Loucy (cell line): ENCODE results near the gene RCC1.

Experiments
- EZH2phosphoT487 ChIP-seq: fragments of 200-600 bp; IDR thresholded peaks from 2 replicates; pipeline ENCODE4 v1.6.1; 2018; ENCODE audit warnings: antibody characterized with exemption, mild to moderate bottlenecking, moderate library complexity, borderline replicate concordance
- TF ChIP-seq, protein P1 (sequence below): fragments of 200-600 bp; sonication (generic); conservative IDR thresholded peaks from 2 replicates; pipeline ENCODE4 v1.5.1; 2014; ENCODE audit warnings: mild to moderate bottlenecking, antibody characterized with exemption, low read length

DNA sequence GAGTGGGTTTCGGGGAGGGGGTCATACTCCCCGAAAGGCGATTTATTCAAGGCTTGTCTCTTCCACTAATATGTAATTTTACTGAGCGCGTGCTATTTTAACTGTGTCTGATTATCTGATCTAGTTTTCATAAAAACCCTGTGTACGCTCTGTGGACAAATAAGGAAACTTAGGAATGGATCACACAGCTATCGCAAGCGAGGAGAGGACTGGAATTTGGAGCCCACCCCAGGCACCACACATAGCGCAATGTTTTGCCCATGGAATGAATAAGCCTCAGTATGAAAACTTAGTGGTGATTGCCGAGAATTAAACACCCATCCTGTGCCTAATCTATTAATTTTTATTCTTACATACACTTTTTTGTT is 76.4 kb downstream of the RCC1 start:
- TF ChIP-seq, protein P1, sequence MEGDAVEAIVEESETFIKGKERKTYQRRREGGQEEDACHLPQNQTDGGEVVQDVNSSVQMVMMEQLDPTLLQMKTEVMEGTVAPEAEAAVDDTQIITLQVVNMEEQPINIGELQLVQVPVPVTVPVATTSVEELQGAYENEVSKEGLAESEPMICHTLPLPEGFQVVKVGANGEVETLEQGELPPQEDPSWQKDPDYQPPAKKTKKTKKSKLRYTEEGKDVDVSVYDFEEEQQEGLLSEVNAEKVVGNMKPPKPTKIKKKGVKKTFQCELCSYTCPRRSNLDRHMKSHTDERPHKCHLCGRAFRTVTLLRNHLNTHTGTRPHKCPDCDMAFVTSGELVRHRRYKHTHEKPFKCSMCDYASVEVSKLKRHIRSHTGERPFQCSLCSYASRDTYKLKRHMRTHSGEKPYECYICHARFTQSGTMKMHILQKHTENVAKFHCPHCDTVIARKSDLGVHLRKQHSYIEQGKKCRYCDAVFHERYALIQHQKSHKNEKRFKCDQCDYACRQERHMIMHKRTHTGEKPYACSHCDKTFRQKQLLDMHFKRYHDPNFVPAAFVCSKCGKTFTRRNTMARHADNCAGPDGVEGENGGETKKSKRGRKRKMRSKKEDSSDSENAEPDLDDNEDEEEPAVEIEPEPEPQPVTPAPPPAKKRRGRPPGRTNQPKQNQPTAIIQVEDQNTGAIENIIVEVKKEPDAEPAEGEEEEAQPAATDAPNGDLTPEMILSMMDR = no peak
- TF ChIP-seq EZH2phosphoT487 = no peak
